C1 segment of cervical spinal cord (tissue), 14 donors: Measurements from ENCODE around the gene ZBTB7B.
"Not testable (repeated sequence)": the region's sequence is repeated elsewhere in the genome, so short reads cannot be mapped to it uniquely, and the experiment has no call there.

Experiments
- DNase-seq, 14 donors: peaks; one replicate each; lab custom pipeline; 2025; lab: John Stamatoyannopoulos, UW

ZBTB7B gene

DNA sequence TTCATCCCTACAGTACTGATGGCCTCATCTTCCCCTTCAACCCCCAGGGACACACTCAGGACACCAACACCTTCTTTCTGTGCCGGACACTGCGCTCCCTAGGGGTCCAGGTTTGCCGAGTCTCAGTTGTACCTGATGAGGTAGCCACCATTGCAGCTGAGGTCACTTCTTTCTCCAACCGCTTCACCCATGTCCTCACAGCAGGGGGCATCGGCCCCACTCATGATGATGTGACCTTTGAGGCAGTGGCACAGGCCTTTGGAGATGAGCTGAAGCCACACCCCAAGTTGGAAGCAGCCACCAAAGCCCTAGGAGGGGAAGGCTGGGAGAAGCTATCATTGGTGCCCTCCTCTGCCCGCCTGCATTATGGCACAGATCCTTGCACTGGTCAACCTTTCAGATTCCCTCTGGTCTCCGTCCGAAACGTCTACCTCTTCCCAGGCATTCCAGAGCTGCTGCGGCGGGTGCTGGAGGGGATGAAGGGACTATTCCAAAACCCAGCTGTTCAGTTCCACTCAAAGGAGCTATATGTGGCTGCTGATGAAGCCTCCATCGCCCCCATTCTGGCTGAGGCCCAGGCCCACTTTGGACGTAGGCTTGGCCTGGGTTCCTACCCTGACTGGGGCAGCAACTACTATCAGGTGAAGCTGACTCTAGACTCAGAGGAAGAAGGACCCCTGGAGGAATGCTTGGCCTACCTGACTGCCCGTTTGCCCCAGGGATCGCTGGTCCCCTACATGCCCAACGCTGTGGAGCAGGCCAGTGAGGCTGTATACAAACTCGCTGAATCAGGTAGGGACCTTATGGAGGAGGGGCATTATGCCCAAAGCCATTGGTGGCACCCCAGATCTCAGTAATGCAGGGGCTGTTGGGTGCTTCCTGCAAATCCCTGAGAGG, 14.3 kb upstream of the ZBTB7B start:
- no peak for DNase-seq

DNA sequence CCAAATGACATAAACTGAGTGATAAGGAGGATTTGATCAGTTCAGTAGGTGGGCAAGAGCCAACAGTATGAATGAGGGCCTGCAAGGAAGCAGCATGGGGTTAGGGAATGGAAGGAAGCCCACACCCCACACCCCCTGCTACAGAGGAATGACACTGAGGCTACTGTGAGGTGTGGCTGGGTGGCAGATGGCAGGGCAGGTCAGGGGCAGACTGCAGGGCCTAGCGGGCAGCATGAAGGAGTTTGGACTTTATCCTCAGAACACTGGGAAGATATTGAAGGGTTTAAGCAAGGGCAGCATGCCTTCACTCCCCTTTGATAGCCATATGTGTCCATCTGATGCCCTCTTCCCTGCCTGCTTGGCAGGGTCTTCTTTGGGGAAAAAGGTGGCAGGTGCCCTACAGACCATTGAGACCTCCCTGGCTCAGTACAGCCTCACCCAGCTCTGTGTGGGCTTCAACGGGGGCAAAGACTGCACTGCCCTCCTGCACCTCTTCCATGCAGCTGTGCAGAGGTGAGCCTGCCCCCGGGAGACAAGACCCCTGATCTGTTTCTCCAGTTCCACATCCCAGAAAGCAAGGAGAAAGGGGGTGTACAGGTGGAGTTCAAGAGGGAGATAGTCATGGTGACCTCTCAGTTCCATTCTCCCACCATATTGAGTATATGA, 13.3 kb upstream of the ZBTB7B start:
- no peak for DNase-seq

DNA sequence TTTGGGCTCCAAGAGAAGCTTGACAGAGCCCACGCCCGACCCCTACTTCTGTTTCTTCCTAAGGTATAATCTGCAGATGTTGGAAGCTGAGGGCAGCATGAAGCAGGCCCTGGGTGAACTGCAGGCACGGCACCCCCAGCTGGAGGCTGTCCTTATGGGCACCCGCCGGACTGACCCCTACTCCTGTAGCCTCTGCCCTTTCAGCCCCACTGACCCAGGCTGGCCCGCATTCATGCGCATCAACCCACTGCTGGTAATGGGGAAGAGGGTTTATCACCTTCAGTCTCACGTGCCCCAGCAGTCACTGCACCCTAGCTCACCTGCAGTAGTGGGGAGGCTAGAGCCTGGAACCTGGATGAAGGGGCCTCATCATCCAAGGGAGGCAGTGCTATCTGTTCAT, 12.3 kb upstream of the ZBTB7B start:
- DNase-seq, result no peak

DNA sequence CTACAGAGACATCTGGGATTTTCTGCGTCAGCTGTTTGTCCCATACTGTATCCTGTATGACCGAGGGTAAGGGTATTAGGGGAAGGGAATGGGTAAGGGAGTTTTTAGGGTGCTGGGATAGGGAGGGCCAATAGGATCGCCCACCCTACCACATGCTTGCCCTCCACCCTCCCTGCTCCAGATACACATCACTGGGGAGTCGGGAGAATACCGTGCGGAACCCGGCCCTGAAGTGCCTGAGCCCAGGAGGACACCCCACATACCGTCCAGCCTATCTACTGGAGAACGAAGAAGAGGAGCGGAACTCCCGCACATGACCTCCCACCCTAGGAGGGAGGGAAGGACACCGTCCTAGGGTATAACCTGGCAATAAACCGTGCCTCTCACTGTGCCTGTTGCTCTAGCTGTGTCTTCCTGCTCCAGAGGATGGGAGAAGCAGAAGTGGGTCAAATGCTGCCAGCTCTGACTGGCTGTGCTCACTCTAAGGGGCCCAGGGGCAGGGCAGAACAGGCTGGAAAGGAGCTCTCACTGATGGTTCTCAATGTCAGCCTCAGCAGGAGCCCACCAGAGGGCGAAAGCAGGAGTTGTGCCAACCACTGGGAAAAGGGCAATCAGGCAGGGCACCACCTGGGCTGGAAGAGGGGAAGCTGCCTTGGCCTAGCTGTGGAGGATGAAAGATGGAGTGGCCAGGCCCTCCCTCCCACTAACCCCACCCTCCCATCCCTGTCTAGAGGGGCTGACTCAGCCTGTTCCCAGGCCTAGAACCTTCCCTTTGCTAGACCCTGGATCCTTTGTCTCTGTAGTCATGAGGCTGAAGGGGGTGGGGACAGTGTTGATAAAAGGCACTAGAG, 9.7 kb upstream of the ZBTB7B start:
- DNase-seq, result no peak

DNA sequence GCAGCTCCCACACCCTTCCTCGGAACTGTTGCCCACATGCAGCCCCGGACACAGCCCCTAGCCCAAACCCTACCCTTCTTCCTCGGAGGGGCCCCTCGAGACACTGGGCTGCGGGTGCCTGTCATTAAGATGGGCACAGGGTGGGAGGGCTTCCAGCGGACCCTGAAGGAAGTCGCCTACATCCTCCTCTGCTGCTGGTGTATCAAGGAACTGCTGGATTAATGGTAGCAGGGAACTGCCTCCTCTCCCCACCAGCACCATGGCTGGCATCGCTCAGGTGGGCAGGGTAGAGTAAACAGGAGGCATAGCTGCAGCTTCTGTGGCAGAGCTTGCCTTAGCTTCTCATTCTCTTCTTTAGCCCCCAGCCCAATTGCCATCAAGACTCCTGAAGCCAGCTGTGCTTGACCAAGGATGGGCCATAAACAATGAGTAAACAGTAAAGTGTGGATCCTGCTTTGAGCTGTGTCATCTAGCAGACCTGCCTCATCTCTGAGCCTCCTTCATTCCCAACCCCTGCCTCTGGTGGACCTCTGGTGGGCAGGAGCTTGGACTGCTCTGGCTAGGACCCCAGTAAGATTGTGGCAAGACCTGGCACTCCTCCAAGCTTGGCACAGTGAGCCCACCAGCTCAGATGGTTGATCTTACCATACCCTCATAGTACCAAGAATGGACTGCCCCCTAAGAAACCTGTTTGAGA, 8.9 kb upstream of the ZBTB7B start, which contains the start of gene LENEP:
Gene LENEP, plus strand, starts transcription at position 15 of the 697 bp plus-strand sequence. Its CDS starts 22 bp downstream, at position 37.
- no peak for DNase-seq

DNA sequence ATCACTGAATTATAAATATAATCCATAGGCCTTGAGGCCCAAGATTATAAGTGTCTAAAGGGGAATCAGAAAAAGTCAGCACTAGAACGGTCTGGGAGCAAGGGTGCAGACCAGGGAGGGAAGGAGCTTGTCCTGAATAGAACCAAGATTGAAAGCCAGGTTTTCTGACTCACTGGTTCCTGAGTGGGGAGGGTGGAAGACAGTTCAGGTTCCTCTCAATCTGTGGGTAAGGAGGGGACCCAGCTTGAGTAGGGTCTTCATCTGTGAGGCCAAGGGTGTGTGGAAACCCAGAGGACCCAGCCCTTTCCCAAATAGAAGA, 8.4 kb upstream of the ZBTB7B start:
- DNase-seq, result no peak

DNA sequence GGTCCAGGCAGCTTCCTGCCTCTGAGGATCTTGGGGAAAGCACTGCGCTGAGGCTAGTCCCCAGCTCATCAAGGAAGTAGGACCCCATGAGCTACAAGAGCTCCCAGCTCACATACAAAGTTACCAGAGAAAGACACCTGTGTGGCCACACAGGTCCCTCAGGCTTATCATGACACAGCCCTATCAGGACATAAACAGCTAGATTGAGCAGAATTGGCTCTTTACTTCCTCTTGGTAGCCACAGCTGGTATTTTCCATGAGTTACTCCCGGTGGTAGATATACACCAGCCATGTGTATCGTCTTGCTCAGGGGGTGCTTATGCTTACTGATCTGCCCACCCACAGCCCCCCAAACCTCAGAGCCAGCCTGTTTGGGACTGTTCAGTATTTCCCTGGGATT, 8.0 kb upstream of the ZBTB7B start:
- DNase-seq, result no peak

DNA sequence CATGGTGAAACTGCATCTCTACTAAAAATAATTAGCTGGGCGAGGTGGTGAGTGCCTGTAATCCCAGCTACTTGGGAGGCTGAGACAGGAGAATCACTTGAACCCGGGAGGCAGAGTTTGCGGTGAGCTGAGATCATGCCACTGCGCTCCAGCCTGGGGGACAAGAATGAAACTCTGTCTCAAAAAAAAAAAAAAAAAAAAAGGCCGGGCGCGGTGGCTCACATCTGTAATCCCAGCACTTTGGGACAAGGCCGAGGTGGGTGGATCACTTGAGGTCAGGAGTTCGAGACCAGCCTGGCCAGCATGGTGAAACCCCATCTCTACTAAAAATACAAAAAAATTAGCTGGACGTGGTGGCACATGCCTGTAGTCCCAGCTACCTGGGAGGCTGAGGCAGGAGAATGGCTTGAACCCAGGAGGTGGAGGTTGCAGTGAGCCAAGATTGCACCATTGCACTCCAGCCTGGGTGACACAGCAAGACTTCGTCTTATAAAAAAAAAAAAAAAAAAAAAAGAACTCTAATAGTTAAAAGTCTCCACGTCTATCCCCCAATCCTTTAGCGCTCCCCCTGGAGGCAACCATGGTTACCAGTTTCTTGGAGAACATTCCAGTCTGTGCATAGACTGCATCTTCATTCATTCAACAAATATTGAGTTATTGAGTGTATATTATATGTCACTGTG, 7.2 kb upstream of the ZBTB7B start:
- not testable (repeated sequence) for DNase-seq

DNA sequence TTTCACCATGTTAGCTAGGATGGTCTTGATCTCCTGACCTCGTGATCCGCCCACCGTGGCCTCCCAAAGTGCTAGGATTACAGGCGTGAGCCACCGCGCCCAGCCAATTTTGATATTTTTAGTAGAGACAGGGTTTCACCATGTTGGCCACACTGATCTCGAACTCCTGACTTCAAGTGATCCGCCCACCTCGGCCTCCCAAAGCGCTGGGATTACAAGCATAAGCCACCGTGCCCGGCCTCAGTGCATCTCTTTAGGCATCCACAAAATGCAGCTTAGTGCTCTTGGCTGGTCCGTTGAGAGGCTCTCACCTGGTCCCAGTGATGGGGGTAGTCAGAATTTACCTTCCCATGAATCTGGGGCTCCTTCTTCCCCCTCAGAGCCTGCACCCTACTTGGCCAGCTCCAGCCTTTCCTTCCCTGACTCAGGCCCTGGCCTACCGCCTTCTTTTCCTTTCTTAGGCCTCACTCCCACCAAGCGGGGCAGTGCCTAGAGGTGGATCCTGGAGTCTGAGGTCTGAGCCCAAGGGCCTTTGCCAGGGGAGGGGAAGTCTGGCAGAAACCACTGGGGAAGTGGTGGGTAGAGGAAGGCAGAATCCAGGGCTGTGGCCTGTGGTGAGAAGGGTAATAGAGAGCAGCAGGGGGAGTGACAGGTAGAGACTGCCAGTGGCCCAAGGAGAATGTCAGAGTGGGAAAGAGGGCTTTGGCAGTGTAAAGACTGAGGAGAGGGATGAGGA, 5.5 kb upstream of the ZBTB7B start:
- DNase-seq, result no peak

DNA sequence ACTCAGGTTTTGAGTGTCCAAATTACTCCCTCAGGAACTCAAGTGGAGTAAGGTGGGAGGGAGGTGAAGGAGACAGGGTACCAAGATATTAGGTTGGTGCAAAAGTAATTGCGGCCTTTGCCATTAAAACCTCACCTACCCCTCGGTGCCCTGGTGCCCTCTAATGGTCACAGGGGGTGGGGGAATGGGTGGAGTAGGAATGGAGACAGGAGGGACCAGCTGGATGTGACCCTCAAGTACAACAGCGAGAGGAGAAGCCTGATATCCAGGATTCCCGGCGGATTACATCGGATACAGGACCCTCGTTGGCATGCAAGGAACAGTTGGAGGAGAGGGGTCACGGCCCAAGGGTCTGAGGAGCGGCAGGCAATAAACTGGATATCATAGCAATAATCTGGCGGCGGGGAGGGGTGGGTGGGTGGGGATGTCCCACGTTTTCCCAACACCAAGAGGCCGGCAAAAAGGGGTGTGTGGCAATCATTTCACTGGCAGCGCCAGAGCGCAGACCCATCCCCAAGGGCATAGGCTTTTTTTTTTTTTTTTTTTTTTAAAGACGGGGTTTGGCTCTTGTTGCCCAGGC, 4.3 kb upstream of the ZBTB7B start:
- no peak for DNase-seq

DNA sequence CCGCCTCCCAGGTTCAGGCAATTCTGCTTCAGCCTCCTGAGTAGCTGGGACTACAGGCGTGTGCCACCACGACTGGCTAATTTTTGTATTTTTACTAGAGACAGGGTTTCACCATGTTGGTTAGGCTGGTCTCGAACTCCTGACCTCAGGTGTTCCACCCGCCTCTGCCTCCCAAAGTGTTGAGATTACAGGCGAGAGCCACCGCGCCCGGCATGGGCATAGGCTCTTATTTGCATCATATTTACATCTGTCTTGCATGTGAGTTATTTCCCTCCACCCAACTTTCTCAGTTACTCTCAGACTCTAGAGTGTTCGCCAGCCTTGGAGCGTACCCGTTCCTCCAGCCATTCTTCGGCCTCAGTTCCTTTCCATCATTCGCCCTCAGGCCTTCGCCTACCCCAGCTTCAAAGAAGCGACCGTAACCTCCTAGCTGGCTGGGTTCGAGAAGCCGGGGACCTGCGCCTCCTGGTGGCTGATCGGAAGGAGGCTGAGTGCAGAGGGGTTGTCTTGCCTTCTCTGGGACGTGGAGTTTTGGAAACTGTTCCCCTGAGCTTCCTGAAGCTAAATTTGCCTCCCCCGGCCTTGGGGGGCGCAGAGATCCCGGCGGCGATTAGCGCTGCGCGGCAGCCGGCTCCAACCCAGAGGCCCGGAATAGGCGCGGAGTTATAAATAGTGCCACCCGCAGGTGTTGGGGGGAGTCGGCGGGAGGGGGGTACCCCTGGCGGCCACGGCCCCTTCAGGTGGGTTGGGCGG, 3.6 kb upstream of the ZBTB7B start:
- peak in 10 of 14 donors; percentile 16 to 62 (median 42) for DNase-seq

DNA sequence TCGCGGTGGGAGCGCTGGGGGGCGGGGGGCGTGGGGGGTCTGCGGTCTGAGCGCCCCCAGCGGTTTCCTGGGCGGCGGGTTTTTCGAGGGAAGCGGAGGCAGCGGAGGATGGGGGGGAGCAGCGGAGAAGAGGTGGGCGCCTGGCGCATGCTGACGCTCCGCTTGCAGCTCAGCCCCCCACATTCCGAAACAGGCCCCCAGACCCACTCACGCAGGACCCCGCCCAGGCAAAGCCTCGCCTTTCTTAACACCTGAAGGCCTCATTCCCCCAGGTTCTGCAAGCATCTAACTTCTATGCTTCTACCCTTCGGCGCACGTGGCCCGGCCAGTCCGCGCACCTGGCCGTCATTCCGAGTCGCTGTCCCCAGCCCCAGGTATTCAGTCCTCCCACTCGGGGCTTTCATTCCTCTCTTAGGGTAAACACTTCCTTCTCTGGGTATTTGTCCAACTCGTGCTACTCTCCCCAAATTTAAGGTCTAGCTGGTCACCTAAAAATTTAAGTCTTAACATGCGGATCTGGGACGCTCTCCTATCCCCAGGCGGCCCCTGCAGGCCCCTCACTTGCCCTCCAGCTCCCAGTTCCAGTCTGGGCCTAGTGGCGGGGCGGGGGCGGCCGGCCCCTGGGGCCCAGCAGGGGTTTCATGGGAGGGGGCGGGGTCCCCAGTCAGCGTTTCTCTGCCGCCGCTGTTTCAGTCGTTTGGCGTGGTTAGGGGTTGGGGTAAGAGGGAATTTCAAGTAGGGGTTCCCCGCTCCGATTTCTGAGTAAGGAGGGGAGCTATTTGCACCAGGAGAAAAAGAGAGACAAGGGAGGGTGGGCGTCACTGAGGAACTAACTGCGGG, 2.8 kb upstream of the ZBTB7B start:
- peak in 3 of 14 donors; percentile 39 to 60 (median 56) for DNase-seq

DNA sequence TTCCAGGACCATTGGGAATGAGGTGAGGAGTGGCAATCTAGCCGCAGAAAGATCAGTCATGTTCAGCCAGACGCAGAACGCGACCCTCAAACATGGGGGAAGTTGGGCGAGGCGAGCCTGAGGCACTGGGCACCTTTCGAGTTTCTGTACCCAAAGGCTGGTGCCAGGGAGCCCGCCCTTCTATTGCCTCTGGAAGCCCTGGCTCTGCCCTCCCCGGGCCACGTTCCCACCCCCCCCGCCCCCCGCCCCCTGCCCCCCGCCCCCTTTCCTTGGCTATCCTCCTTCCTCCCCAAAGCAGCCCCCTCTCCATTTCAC, 2.2 kb upstream of the ZBTB7B start:
- DNase-seq, result peak in 3 of 14 donors; percentile 47 to 80 (median 78)

DNA sequence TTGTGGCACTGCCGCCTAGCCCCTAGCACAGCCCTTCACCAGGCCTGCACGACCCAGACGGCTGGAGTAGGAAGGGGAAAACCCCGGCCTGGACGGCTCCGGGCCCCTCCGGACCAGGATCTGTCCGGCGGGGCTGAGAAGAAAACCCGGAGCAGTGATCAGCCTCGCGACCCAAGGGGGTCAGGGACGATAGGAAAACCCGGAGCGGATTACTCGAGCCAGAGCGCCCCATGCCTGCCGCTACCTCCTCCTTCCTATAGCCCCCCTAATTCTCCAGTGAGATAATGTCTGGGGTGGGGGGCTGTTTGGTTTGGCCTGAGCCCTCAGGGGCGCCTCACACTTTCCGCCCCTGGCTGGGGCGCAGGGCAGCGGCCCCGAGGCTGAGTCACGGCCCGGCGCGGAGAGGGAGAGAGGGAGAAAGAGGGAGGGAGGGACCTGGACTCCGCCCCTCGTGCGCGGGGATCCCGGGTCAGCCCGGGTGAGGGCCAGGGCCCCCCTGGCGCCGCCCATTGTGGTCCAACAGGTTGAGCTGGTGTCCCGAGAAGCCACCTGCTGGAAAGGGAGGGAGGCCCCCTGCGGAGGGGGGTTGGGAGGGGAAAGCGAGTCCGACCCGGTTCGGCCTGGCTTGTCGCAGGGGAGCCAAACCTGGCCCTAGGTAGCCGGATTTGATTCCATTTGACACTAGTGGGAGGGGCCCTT, 1.7 kb upstream of the ZBTB7B start:
- peak; percentile 81 to 96 (median 92) for DNase-seq

DNA sequence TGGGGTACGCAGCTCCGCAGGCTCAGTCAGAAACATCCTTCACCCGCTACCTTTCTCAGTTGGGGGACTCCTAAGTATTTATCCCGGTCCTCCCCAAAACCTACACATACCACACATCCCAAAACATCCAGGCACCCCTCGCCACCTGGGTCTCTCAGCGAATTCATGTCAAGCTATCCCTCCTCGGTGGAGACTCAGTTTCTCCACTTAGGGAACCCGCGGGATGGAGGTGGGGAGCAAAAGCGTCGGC, 1.3 kb upstream of the ZBTB7B start:
- no peak for DNase-seq

DNA sequence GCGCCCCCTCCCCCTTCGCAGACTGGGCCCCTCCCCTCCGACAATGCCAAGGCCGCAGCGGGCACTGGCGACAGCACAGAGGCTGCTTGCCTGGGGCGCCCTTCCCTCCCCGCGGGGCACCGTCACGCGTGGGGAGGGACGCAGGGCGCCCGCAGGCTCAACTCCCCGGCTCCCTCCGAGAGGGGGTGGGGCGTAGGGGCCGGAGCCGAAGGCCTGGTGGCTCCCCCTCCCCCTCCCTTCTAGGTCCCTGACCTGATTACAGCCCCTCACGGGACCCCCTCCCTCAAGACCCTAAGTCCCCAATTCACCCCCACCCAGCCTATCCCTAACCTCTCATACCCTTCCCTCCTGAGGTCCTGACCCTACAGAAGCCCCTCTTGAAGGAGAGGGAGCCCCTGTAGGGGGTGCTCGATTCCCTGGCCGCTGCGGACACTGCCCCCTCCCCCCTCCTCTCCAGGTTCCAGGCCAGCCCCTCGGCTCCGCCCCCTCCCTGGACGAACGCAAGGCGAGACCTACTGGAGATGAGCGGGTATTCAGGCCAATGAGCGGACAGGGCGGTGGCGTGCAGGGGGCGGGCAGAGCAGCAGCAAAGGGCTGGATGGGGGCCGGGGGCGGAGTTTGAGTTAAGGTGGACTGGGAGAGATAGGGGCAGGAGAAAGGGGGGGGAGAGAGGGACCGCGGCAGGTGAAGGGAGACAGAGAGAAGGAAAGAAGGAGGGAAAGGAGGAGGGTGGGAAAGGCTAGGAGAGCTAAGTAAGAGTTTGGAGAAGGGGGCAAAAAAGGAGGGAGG, 733 bp upstream of the ZBTB7B start:
- peak; percentile 95 to 100 (median 98) for DNase-seq

DNA sequence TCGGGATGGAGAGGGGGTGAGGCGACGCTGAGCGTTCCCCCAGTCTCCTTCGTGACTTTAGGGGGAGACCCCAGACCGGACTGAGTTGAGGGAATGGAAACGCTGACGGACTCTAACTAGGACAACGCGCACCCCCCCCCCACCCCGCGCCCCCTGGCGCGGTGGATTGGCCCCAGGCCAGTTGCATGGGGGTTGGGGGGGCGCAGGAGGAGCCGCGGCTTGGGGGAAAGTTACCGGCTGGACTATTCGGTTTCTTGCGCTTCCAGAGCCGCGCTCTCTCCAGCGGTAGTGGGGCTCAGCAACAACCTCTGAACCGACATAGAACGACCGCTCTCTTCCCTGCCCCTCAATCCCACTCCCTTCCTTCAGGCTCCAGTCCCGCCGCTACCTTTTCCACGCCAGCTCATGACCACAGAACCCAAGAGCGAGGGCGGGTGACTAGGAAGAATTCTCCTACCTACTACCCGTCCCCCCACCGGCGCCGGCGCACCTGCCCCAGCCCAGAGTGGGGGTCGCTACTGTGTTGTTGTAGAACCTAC, 694 bp downstream of the ZBTB7B start:
- DNase-seq, result peak in 7 of 14 donors; percentile 41 to 79 (median 64)
